B cell (primary cell): ENCODE results near the gene ANKLE1.

ENCODE experiments used
- CTCF ChIP-seq: fragments of 200-600 bp; IDR thresholded peaks from one replicate; pipeline ENCODE4 v1.8.0; 2022; ENCODE audit warnings: antibody characterized with exemption, mild to moderate bottlenecking
- EZH2 ChIP-seq: IDR thresholded peaks from 2 replicates; pipeline ENCODE4 v1.6.1; 2012; ENCODE audit warnings: borderline replicate concordance, low read depth, mild to moderate bottlenecking, moderate library complexity, low read length; ENCODE audit not compliant: insufficient read depth, poor library complexity, severe bottlenecking

- no peak for TF ChIP-seq CTCF
- no peak for TF ChIP-seq EZH2
Measured at GRCh38 chr19:17279436-17279835, 2.3 kb upstream of the ANKLE1 start.
